Activated CD8-positive, alpha-beta memory T cell treated with anti-CD3 and anti-CD28 coated beads, Interleukin-2, amount 50 U/mL, for 1 hour (primary cell): ENCODE results near the gene ZNF8.
A peak's percentile ranks its signal among the peaks of the same experiment; 100 is the strongest.
"Not testable (repeated sequence)": the region's sequence is repeated elsewhere in the genome, so short reads cannot be mapped to it uniquely, and the experiment has no call there.

Source experiments
- DNase-seq: peaks from one replicate; pipeline ENCODE4 v3.0.0-alpha.2; 2020; ENCODE audit errors: extremely low read depth

ZNF8 gene

GRCh38 chr19:58278541-58279041 lies at the start of gene ZNF8:
Gene ZNF8, plus strand, starts transcription at chr19:58278955. Its CDS starts 127 bp downstream, at chr19:58279082.
- peak; percentile 97 for DNase-seq

DNA sequence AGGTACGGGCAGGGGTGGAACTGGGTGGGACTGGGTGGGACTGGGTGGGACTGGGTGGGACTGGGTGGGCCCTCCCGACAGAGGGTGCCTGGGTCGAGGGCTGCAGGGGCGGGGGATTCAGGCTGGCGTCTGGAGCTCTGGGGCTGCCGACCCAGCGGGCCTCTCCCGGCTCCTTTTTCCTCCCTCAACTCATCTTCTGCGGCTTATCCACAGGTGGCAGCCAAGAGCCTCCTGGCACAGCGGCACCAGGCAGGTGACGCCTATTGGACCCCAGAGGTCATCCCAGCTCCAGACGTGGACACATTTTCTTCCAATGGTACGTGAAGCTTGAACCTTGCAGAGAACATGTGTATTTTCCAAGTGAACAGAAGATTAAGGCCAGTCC lies 49.5 kb upstream of the ZNF8 start:
- no peak for DNase-seq

- DNase-seq = no peak
Measured at GRCh38 chr19:58237324-58237723, 41.4 kb upstream of the ZNF8 start.

DNA sequence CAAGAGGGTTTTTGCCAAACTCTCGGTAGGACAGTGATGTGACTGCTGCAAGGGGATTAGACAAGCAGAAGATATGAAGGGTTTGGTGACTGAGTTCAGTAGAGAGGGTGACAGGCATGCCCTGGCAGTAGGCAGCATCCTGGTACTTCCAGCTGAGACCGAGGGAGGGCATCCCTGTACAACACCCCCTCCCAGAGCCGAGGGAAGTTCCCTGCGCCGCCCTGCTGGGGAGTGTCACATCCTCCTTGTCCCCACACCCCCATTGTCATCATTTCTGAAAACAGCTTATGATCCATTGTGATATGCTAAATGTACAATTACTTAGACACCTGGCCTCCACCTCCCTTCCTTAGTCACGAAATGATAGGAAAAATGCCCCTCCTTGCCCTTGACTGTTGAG lies 35.4 kb upstream of the ZNF8 start:
- no peak for DNase-seq

DNA sequence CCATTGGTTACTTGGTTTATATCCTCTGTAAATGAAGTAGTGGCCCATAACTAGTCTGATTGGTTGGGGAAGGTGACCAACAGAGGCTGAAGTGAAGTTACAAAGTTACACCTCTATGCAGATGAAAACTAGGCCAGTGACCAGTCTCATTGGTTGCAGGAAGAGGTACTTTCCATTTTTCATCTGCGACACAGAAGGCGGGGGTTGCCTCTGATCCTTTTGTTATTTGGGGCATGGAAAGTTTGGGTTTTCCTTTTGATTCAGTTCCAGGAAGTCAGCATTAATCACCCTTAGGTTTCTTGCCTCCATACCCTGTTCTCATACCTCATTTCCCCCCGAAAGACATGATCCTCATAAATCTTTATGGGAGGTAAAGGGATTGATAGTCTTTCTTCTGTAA lies 29.9 kb upstream of the ZNF8 start:
- DNase-seq = no peak

GRCh38 chr19:58252102-58252685 lies 26.6 kb upstream of the ZNF8 start:
- no peak for DNase-seq

GRCh38 chr19:58258259-58258658 lies 20.5 kb upstream of the ZNF8 start:
- DNase-seq = not testable (repeated sequence)

DNA sequence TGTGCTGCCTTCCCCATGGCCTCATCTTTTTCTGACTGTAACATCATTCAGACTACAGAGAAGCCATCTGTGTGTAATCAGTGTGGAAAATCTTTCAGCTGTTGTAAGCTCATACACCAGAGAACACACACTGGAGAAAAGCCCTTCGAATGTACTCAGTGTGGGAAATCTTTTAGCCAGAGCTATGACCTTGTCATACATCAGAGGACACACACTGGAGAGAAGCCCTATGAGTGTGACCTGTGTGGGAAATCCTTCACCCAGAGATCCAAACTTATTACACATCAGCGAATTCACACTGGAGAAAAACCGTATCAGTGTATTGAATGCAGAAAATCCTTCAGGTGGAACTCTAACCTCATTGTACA lies 17.2 kb upstream of the ZNF8 start:
- no peak for DNase-seq

GRCh38 chr19:58261968-58262921 lies 16.5 kb upstream of the ZNF8 start:
- no peak for DNase-seq

DNA sequence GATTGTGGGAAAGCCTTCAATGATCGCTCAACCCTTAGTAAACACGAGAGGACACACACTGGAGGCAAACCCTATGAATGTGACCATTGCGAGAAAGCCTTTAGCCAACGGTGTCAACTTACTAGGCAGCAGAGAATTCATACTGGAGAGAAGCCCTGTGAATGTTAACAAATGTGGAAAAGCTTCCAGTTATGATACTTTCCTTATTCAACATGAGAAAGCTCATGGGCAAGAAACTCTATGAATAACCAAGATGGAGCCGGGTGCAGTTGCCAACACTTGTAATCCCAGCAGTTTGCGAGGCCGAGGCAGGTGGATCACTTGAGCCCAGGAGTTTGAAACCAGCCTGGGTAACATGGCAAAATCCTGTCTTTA lies 15.8 kb upstream of the ZNF8 start:
- no peak for DNase-seq

DNA sequence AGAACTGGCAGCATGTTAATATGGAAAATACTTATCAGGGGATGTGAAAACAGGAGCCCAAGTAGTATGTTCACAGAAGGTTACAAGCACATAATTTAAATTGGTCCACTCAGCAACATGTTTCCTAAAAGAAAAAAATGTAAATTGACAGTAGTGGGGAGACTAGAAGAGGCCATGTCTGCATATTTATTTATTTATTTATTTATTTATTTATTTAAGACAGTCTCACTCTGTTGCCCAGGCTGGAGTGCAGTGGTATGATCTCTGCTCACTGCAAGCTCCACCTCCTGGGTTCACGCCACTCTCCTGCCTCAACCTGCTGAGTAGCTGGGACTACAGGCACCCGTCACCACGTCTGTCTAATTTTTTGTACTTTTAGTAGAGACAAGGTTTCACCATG lies 13.7 kb upstream of the ZNF8 start:
- DNase-seq = no peak

DNA sequence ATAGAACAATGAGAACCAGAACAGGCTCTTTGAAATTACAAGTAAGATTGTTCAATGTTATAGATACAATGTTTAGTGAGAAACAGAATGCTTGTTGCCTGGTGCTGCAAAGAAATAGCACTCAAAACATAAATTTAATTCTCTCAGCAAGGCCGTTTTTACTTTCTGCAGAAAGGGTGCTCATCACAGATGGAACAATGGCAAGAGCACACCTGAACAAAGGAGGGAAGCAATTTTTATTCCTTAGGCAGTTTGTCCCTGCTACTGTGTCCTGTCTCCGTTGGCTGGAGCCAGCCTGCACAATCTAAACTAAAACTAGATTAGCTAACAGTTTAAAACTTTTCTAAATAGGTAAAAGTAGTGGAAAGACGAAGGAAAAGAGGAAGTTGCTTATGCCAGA lies 10.4 kb upstream of the ZNF8 start:
- no peak for DNase-seq

DNA sequence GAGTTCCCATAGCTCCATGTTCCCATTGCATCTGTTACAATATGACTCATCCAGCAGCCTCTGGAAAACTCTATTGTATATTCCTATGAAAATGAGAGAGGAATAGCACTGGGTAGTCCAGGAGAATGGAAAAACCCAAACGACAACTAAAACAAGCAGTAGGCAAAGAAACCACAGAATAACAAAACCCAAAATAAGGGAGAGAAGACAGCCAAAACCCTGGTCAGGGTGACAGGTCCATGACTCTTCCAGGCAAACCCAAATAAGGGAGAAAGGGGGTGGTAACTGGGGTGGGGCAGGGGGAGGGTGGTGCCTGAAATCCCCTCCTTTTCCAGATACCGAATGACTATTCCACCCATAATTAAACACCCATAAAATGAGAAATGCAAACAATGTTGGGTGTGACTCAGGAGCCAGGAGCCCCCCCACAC lies 4.0 kb upstream of the ZNF8 start:
- DNase-seq = no peak

GRCh38 chr19:58275564-58275963 lies 3.2 kb upstream of the ZNF8 start:
- DNase-seq = no peak

DNA sequence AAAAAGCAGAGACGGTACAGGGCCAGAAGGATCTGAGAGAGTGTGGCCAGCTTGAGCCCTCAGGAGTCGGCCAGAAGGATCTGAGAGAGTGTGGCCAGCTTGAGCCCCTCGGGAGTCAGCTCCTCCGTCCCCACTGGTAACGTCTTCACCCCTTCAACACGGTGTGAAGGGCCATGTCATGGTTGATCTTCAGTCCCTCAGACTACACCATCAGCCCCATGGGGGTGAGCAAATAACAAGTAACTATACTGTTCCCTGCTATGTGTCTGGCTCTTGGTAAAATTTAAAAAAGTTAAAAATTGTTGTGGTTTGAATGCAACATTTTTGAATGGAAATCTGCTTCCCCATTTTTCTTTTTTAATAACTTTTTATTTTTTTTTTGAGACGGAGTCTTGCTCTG lies 1.6 kb upstream of the ZNF8 start:
- DNase-seq = no peak

GRCh38 chr19:58277748-58278540 lies 811 bp upstream of the ZNF8 start:
- DNase-seq = no peak

DNA sequence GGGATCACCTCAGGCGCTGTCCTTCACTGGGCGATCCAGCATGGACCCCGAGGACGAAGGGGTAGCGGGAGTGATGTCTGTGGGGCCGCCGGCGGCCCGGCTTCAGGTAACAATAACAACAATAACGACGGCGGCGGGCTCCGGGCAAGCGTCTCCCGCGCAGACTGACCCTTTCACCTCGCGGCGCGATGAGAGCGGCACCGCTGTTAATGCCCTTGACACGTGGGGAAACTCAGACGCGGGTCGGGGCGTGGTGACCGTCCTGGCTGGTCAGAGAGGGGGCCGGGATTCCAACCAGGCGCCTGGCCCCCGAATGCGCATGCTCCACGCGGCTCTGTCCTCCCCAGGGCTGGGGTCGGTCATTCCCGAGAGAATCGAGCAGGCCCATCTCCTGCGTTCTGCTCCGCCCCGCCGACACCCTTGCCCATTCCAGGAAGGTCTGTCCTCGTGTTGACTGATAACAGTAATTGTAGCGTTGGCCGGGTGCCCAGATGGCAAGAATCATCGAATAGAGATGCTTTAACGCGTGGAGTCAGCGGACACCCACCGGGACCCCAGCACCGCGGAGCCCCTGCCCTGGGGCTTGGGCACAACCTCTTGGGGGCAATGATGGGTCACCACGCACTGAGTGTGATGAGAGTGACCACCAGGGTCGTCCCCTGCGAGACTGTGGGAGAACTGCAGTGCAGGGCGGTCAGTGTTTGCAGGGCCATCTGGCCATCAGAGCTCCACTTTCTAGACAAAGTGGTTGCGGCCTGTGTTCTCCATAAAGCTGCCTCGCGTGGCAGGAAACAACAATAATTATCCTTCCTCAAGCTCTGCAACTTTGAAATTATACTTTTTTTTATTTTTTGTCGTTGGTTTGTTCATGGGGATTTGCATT lies 528 bp downstream of the ZNF8 start:
- DNase-seq = no peak

- DNase-seq = no peak
Measured at GRCh38 chr19:58279925-58280316, 1.2 kb downstream of the ZNF8 start.

DNA sequence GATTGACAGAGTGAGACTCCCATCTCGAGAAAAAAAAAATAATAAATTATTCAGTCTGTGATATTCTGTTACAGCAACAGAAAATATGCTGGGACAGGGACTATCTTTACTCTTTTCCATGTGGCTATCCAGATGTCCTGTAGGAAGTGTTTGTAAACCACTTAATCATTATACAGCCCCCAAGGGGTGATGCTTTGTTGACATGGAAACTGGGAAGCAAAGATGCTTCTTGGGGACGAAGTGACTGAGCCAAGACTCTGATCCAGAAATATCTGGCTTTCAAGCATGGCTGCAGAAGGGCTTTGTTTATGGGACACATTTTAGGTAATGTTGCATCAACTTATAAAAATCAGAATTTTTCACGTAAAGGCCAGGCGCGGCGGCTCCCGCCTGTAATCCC lies 5.4 kb downstream of the ZNF8 start:
- DNase-seq = no peak

DNA sequence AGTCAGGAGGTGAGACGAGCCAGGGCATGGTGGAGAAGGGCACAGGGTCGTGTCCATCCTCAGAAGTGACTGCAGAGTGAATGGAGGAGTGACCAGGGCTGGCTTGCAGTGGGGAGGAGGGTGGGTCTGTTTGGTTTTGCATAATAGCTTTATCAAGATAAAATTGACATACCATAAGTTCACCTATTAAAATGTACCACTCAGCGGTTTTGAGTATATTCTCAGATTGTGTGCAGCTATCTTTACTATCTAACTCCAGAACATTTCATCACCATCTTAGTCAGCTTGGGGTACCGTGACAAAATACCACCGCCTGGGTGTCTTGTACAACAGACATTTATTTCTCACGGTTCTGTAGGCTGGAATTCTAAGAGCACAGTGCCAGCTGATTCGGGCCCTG lies 13.2 kb downstream of the ZNF8 start:
- no peak for DNase-seq

DNA sequence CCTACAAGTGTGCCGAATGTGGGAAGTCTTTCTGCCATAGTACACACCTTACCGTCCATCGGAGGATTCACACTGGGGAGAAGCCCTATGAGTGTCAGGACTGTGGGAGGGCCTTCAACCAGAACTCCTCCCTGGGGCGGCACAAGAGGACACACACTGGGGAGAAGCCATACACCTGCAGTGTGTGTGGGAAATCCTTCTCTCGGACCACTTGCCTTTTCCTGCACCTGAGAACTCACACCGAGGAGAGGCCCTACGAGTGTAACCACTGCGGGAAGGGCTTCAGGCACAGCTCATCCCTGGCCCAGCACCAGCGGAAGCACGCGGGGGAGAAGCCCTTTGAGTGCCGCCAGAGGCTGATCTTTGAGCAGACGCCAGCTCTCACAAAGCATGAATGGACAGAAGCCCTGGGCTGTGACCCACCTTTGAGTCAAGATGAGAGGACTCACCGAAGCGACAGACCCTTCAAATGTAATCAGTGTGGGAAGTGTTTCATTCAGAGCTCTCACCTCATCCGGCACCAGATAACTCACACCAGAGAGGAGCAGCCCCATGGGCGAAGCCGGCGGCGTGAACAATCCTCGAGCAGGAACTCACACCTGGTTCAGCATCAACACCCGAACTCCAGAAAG lies 16.1 kb downstream of the ZNF8 start:
- DNase-seq = no peak
